PC-9 (cell line): Measurements from ENCODE around the gene TTC39A. TPM values are rescaled to one million over a fixed set of nuclear protein-coding genes. Genes with fewer than 3 reads are reported as not detected.

Experiments
- BruUV-seq: library from RNA; stranded (reverse); fragments of 400-500 nt; replicated peaks from 2 replicates; lab custom pipeline; 2021; lab: Mats Ljungman, UMichigan
- CTCF ChIA-PET: fragments of 300-600 bp; sonication (Branson Sonifier 250); formaldehyde crosslinking; loops from one replicate; lab custom pipeline; 2022; ENCODE audit warnings: antibody characterized with exemption; lab: Charles Lee
- POLR2A ChIA-PET: fragments of 300-600 bp; sonication (Branson Sonifier 250); formaldehyde crosslinking; loops from one replicate; lab custom pipeline; 2022; ENCODE audit warnings: antibody characterized with exemption; ENCODE audit not compliant: unreplicated experiment; lab: Charles Lee
- DNase-seq, 2 experiments: peaks; one replicate each; pipeline versions ENCODE4 v3.0.0 to v3.0.0-alpha.2; 2015 to 2022; ENCODE audit warnings: mixed read lengths in 1 of 2
- H2AFZ ChIP-seq: fragments of 200-600 bp; sonication (generic); 2 replicates; pipeline ENCODE4 v1.8.1; 2017; ENCODE audit warnings: antibody characterized with exemption
- H3F3A ChIP-seq: fragments of 200-600 bp; sonication (generic); 2 replicates; pipeline ENCODE4 v1.8.1; 2017; ENCODE audit warnings: antibody characterized with exemption, mild to moderate bottlenecking, low read depth; ENCODE audit not compliant: insufficient read depth
- H3K27ac ChIP-seq: fragments of 200-600 bp; sonication (generic); 2 replicates; pipeline ENCODE4 v1.6.1; 2016; ENCODE audit warnings: mixed run types
- H3K27me3 ChIP-seq: fragments of 200-600 bp; sonication (generic); 2 replicates; pipeline ENCODE4 v1.6.1; 2016; ENCODE audit warnings: low read depth, mixed run types; ENCODE audit not compliant: insufficient read depth
- H3K36me3 ChIP-seq: fragments of 200-600 bp; sonication (generic); 2 replicates; pipeline ENCODE4 v1.6.1; 2016; ENCODE audit warnings: low read depth, mixed run types
- H3K4me1 ChIP-seq: fragments of 200-600 bp; sonication (generic); replicated peaks from 2 replicates; pipeline ENCODE4 v1.6.1; 2016; ENCODE audit warnings: mixed run types; ENCODE audit not compliant: insufficient read depth
- H3K4me2 ChIP-seq: fragments of 200-600 bp; sonication (generic); 2 replicates; pipeline ENCODE4 v1.6.1; 2017; ENCODE audit warnings: mixed run types
- H3K4me3 ChIP-seq: fragments of 200-600 bp; sonication (generic); 2 replicates; pipeline ENCODE4 v1.6.1; 2016; ENCODE audit warnings: mixed run types
- H3K79me2 ChIP-seq: fragments of 200-600 bp; sonication (generic); 2 replicates; pipeline ENCODE4 v1.6.1; 2017; ENCODE audit warnings: low read depth, mixed run types
- H3K9me2 ChIP-seq: fragments of 200-600 bp; sonication (generic); 2 replicates; pipeline ENCODE4 v1.8.1; 2017; ENCODE audit warnings: mild to moderate bottlenecking; ENCODE audit not compliant: insufficient read depth
- H3K9me3 ChIP-seq: fragments of 200-600 bp; sonication (generic); 2 replicates; pipeline ENCODE4 v1.8.1; 2016; ENCODE audit warnings: low read depth; ENCODE audit not compliant: insufficient read depth
- H4K20me1 ChIP-seq: fragments of 200-600 bp; sonication (generic); 2 replicates; pipeline ENCODE4 v1.8.1; 2017; ENCODE audit not compliant: insufficient read depth
- CTCF ChIP-seq: fragments of 200-600 bp; sonication (generic); conservative IDR thresholded peaks from 2 replicates; pipeline ENCODE4 v1.6.1; 2017; ENCODE audit warnings: mixed run types, antibody characterized with exemption, mild to moderate bottlenecking, moderate library complexity
- EZH2 ChIP-seq: fragments of 200-600 bp; sonication (generic); IDR thresholded peaks from 2 replicates; pipeline ENCODE4 v1.8.0; 2017; ENCODE audit warnings: antibody characterized with exemption, low read depth
- intact Hi-C: fragments of 100-400 bp; cut with micrococcal nuclease; formaldehyde crosslinking; loops from one replicate; pipeline ENCODE4 v1.10.0; 2022; ENCODE audit not compliant: unreplicated experiment
- total RNA-seq: library from RNA; stranded (reverse); gene quantifications from 2 replicates; pipeline ENCODE4 v1.2.3, GENCODE V29; 2021

TTC39A gene
- total RNA-seq, 1 experiment from 2014 or later: 7.3 TPM

GRCh38 chr1:51322417-51323101 lies 7.8 kb downstream of the TTC39A start:
- Histone ChIP-seq H3K27me3 (no peaks in the 10 kb centered on the region), H3F3A (no peaks in the 10 kb centered on the region; the same call in 1 of the 2 replicates), H4K20me1 (no peaks in the 10 kb centered on the region), H3K9me3 (no peaks in the 10 kb centered on the region), H3K4me2 (no peak overlapping the region), H2AFZ (no peak overlapping the region), H3K79me2 (no peaks in the 10 kb centered on the region), H3K4me1 (no peaks in the 10 kb centered on the region), H3K36me3 (no peaks in the 10 kb centered on the region), H3K4me3 (no peak overlapping the region), H3K9me2 (no peaks in the 10 kb centered on the region), H3K27ac (no peak overlapping the region)
- DNase-seq: no peak
- TF ChIP-seq CTCF (no peak), EZH2 (no peak)
- CTCF ChIA-PET: interaction anchor here (0.6 kb wide), 1 partner anchor 31 kb away, joined by 4 read pairs; no protein-coding TSS in a partner anchor
- intact Hi-C loops: no loop called here
- no TSS peak for BruUV-seq
- POLR2A ChIA-PET: no interaction called here

- no peaks in the 10 kb centered on the region for H3K79me2 ChIP-seq
- BruUV-seq: no TSS peak
- no peaks in the 10 kb centered on the region for H3K36me3 ChIP-seq
- no peak overlapping the region for H3K27ac ChIP-seq
- ChIA-PET POLR2A (no interaction called here), CTCF (interaction anchor here (0.6 kb wide), 1 partner anchor 31 kb away, joined by 4 read pairs; no protein-coding TSS in a partner anchor)
- H3K27me3 ChIP-seq: no peaks in the 10 kb centered on the region
- H3K4me3 ChIP-seq: no peak overlapping the region
- no peak overlapping the region for H3K4me2 ChIP-seq
- no peaks in the 10 kb centered on the region for H3K9me3 ChIP-seq
- H3K9me2 ChIP-seq: no peaks in the 10 kb centered on the region
- intact Hi-C loops: no loop called here
- H4K20me1 ChIP-seq: no peaks in the 10 kb centered on the region
- no peak overlapping the region for H2AFZ ChIP-seq
- no peaks in the 10 kb centered on the region for H3K4me1 ChIP-seq
- TF ChIP-seq CTCF: no peak
- no peak for TF ChIP-seq EZH2
- no peak for DNase-seq
- H3F3A ChIP-seq: no peaks in the 10 kb centered on the region; the same call in 1 of the 2 replicates
Observed at GRCh38 chr1:51321924-51322280, 8.5 kb downstream of the TTC39A start.

GRCh38 chr1:51320967-51321923 lies 9.1 kb downstream of the TTC39A start:
- H3K36me3 ChIP-seq: no peaks in the 10 kb centered on the region
- no peak overlapping the region for H3K4me3 ChIP-seq
- ChIA-PET POLR2A (no interaction called here), CTCF (no interaction called here)
- H4K20me1 ChIP-seq: no peaks in the 10 kb centered on the region
- H3K79me2 ChIP-seq: no peaks in the 10 kb centered on the region
- no peaks in the 10 kb centered on the region for H3K9me2 ChIP-seq
- H2AFZ ChIP-seq: no peak overlapping the region
- no peaks in the 10 kb centered on the region for H3K4me1 ChIP-seq
- H3K27me3 ChIP-seq: no peaks in the 10 kb centered on the region
- no peaks in the 10 kb centered on the region for H3K9me3 ChIP-seq
- intact Hi-C loops: no loop called here
- DNase-seq: no peak
- BruUV-seq: no TSS peak
- TF ChIP-seq CTCF (no peak), EZH2 (no peak)
- no peak overlapping the region for H3K4me2 ChIP-seq
- H3F3A ChIP-seq: no peaks in the 10 kb centered on the region; the same call in 1 of the 2 replicates
- no peak overlapping the region for H3K27ac ChIP-seq
